Measurements from ENCODE around the gene KIAA1328.

KIAA1328 gene

GRCh38 chr18:37276111-37276890, 447.4 kb downstream of the KIAA1328 start:
- no peak for DNase-seq (ENCODE audit: low read depth in 2 of 2)

GRCh38 chr18:37277804-37278203, 448.9 kb downstream of the KIAA1328 start:
- no peak for DNase-seq (ENCODE audit: low read depth in 2 of 2)
